Measurements from ENCODE around the gene CCL27. TPM values are rescaled to one million over a fixed set of nuclear protein-coding genes. Genes with fewer than 3 reads are reported as not detected.
A peak's percentile ranks its signal among the peaks of the same experiment; 100 is the strongest.

CCL27 gene
- total RNA-seq, 1 donor from 2014 or later = not detected

GRCh38 chr9:34612788-34613390 lies 49.6 kb downstream of the CCL27 start:
- Mint-ChIP-seq H3K27me3 (ENCODE audit: low read depth) (no peaks in the 10 kb centered on the region), H3K4me3 (ENCODE audit: unreplicated experiment) (peak overlapping the region; percentile 75), H3K4me1 (ENCODE audit: low read depth) (peaks cover 19% of the 10 kb centered on the region), H3K27ac (ENCODE audit: unreplicated experiment) (peak overlapping the region; percentile 87), H3K36me3 (ENCODE audit: low read depth) (peaks cover 8% of the 10 kb centered on the region), H3K9me3 (ENCODE audit: low read depth) (no peaks in the 10 kb centered on the region)
- TF ChIP-seq CTCF (IDR thresholded peaks at IDR 0.05) = peak; percentile 92
- no peak for DNase-seq (ENCODE audit: low spot score)

Other genes with a start within 250 kb of the CCL27 start
- 24.5 to 37.5 TPM (median 35.7 TPM) in 3 replicates for gene FAM219A, start 204.1 kb downstream of the CCL27 start, total RNA-seq
- 0.25 TPM in 1 of 3 replicates, not detected in the others for gene DNAI1, start 203.9 kb downstream of the CCL27 start, total RNA-seq
- 0.97 to 1.6 TPM (median 1.3 TPM) in 3 replicates for gene ENHO, start 139.7 kb downstream of the CCL27 start, total RNA-seq
- 0.12 TPM in 1 of 3 replicates, not detected in the others for gene CNTFR, start 72.9 kb downstream of the CCL27 start, total RNA-seq
- gene RPP25L, start 50.6 kb downstream of the CCL27 start, total RNA-seq = 10.6 to 11.0 TPM (median 10.9 TPM) in 3 replicates
- 79.5 to 105 TPM (median 79.5 TPM) in 3 replicates for gene DCTN3, start 42.2 kb downstream of the CCL27 start, total RNA-seq
- gene ARID3C, start 33.6 kb downstream of the CCL27 start, total RNA-seq = 0.20 TPM in 1 of 3 replicates, not detected in the others
- gene SIGMAR1, start 24.9 kb downstream of the CCL27 start, total RNA-seq = 71.6 to 84.9 TPM (median 76.7 TPM) in 3 replicates
- 35.5 to 51.8 TPM (median 38.2 TPM) in 3 replicates for gene GALT, start 16.0 kb downstream of the CCL27 start, total RNA-seq
- gene IL11RA, start 10.5 kb downstream of the CCL27 start, total RNA-seq = 32.0 to 33.7 TPM (median 32.9 TPM) in 3 replicates
- gene CCL19, start 28.6 kb upstream of the CCL27 start, total RNA-seq = not detected in 3 replicates
- not detected in 3 replicates for gene CCL21, start 47.5 kb upstream of the CCL27 start, total RNA-seq